H9 (cell line): ENCODE measurements around the gene BANP. TPM values are rescaled to one million over a fixed set of nuclear protein-coding genes. Genes with fewer than 3 reads are reported as not detected.

Experiments
- DNase-seq: peaks from one replicate; pipeline ENCODE4 v3.0.0-alpha.2; 2017
- H2AFZ ChIP-seq: one replicate; pipeline ENCODE4 v1.6.1; 2013; ENCODE audit warnings: mild to moderate bottlenecking, low read length, control low read depth, moderate library complexity
- H2AK5ac ChIP-seq: 2 replicates; pipeline ENCODE4 v1.6.1; 2013; ENCODE audit warnings: low read length, control low read depth, mixed read lengths; ENCODE audit not compliant: insufficient read length
- H2BK120ac ChIP-seq: one replicate; pipeline ENCODE4 v1.6.1; 2013; ENCODE audit warnings: low read depth, mild to moderate bottlenecking, low read length, control low read depth, inconsistent platforms; ENCODE audit not compliant: poor library complexity, severe bottlenecking
- H2BK12ac ChIP-seq: 2 replicates; pipeline ENCODE4 v1.6.1; 2013; ENCODE audit warnings: low read length, control low read depth, mixed read lengths, low read depth; ENCODE audit not compliant: insufficient read length
- H2BK15ac ChIP-seq: 2 replicates; pipeline ENCODE4 v1.6.1; 2013; ENCODE audit warnings: low read depth, low read length, control low read depth
- H2BK20ac ChIP-seq: one replicate; pipeline ENCODE4 v1.6.1; 2013; ENCODE audit warnings: low read depth, mild to moderate bottlenecking, low read length, control low read depth, inconsistent platforms; ENCODE audit not compliant: poor library complexity, severe bottlenecking
- H2BK5ac ChIP-seq: 2 replicates; pipeline ENCODE4 v1.6.1; 2013; ENCODE audit warnings: low read length, control low read depth, mixed read lengths; ENCODE audit not compliant: insufficient read length
- H3K14ac ChIP-seq: 2 replicates; pipeline ENCODE4 v1.6.1; 2013; ENCODE audit warnings: low read length, control low read depth; ENCODE audit not compliant: insufficient read depth
- H3K18ac ChIP-seq: 2 replicates; pipeline ENCODE4 v1.6.1; 2013; ENCODE audit warnings: low read depth, mild to moderate bottlenecking, mixed read lengths, low read length, control low read depth; ENCODE audit not compliant: insufficient read length
- H3K23ac ChIP-seq: 2 replicates; pipeline ENCODE4 v1.6.1; 2013; ENCODE audit warnings: low read length, control low read depth, mixed read lengths, low read depth; ENCODE audit not compliant: insufficient read length
- H3K23me2 ChIP-seq: 2 replicates; pipeline ENCODE4 v1.6.1; 2013; ENCODE audit warnings: low read depth, mild to moderate bottlenecking, mixed read lengths, low read length, control low read depth; ENCODE audit not compliant: insufficient read length, poor library complexity, severe bottlenecking
- H3K27ac ChIP-seq: 2 replicates; pipeline ENCODE4 v1.5.1; 2013; ENCODE audit warnings: low read length, control low read depth, mixed read lengths, low read depth; ENCODE audit not compliant: insufficient read length
- H3K27me3 ChIP-seq: 2 replicates; pipeline ENCODE4 v1.6.1; 2013; ENCODE audit warnings: low read length, control low read depth, inconsistent platforms; ENCODE audit not compliant: insufficient read depth
- H3K4ac ChIP-seq: 2 replicates; pipeline ENCODE4 v1.6.1; 2013; ENCODE audit warnings: low read depth, mild to moderate bottlenecking, control low read depth, inconsistent platforms, low read length, moderate library complexity
- H3K4me1 ChIP-seq: 2 replicates; pipeline ENCODE4 v1.6.1; 2013; ENCODE audit warnings: low read length, control low read depth, inconsistent platforms; ENCODE audit not compliant: insufficient read depth
- H3K4me2 ChIP-seq: 2 replicates; pipeline ENCODE4 v1.6.1; 2013; ENCODE audit warnings: low read length, control low read depth, mixed read lengths; ENCODE audit not compliant: insufficient read length, insufficient read depth
- H3K56ac ChIP-seq: 2 replicates; pipeline ENCODE4 v1.6.1; 2013; ENCODE audit warnings: low read depth, mild to moderate bottlenecking, mixed read lengths, low read length, control low read depth; ENCODE audit not compliant: insufficient read length
- H3K79me1 ChIP-seq: 2 replicates; pipeline ENCODE4 v1.6.1; 2013; ENCODE audit warnings: low read depth, mild to moderate bottlenecking, moderate library complexity, low read length, control low read depth, inconsistent platforms; ENCODE audit not compliant: insufficient read depth, poor library complexity, severe bottlenecking
- H3K79me2 ChIP-seq: 2 replicates; pipeline ENCODE4 v1.6.1; 2013; ENCODE audit warnings: low read length, control low read depth, inconsistent platforms; ENCODE audit not compliant: insufficient read depth
- H3K9ac ChIP-seq: 2 replicates; pipeline ENCODE4 v1.6.1; 2013; ENCODE audit warnings: low read length, control low read depth, mixed read lengths; ENCODE audit not compliant: insufficient read length; ENCODE audit errors: extremely low read depth
- H3K9me3 ChIP-seq: one replicate; pipeline ENCODE4 v1.6.1; 2013; ENCODE audit warnings: low read depth, low read length, inconsistent platforms; ENCODE audit not compliant: control insufficient read depth
- H3T11ph ChIP-seq: one replicate; pipeline ENCODE4 v1.6.1; 2013; ENCODE audit warnings: mild to moderate bottlenecking, low read length, control low read depth, inconsistent platforms
- H4K20me1 ChIP-seq: one replicate; pipeline ENCODE4 v1.6.1; 2013; ENCODE audit not compliant: control insufficient read depth, insufficient read length, insufficient read depth
- H4K5ac ChIP-seq: 2 replicates; pipeline ENCODE4 v1.6.1; 2013; ENCODE audit warnings: low read depth, mild to moderate bottlenecking, mixed read lengths, low read length, control low read depth; ENCODE audit not compliant: insufficient read length
- H4K8ac ChIP-seq: replicated peaks from 2 replicates; pipeline ENCODE4 v1.6.1; 2013; ENCODE audit warnings: low read length, control low read depth, mixed read lengths, low read depth; ENCODE audit not compliant: insufficient read length
- H4K91ac ChIP-seq: 2 replicates; pipeline ENCODE4 v1.6.1; 2013; ENCODE audit warnings: low read depth, mild to moderate bottlenecking, moderate library complexity, mixed read lengths, low read length, control low read depth; ENCODE audit not compliant: insufficient read length
- H3K27ac Mint-ChIP-seq, 3 experiments: 2 replicates in 2 of 3; 3 replicates in 1 of 3; pipeline ENCODE4 v1.8.0; 2020 to 2021; ENCODE audit warnings: mixed read lengths in 3 of 3, mild to moderate bottlenecking in 1 of 3, moderate library complexity in 1 of 3
- H3K27me3 Mint-ChIP-seq: 2 replicates; pipeline ENCODE4 v1.8.0; 2021; ENCODE audit warnings: low read depth, mild to moderate bottlenecking, moderate library complexity, mixed read lengths
- H3K36me3 Mint-ChIP-seq, 3 experiments: 2 replicates in 2 of 3; 3 replicates in 1 of 3; pipeline ENCODE4 v1.8.0; 2020 to 2021; ENCODE audit warnings: low read depth in 3 of 3, mixed read lengths in 3 of 3; ENCODE audit not compliant: insufficient read depth in 1 of 3
- H3K4me1 Mint-ChIP-seq, 2 experiments: 2 replicates each; pipeline ENCODE4 v1.8.0; 2020; ENCODE audit warnings: mixed read lengths in 2 of 2
- H3K4me3 Mint-ChIP-seq, 2 experiments: 2 replicates in 1 of 2; 3 replicates in 1 of 2; pipeline ENCODE4 v1.8.0; 2020 to 2021; ENCODE audit warnings: mild to moderate bottlenecking in 2 of 2, mixed read lengths in 2 of 2, moderate library complexity in 1 of 2
- H3K9me3 Mint-ChIP-seq, 2 experiments: 2 replicates in 1 of 2; 3 replicates in 1 of 2; pipeline ENCODE4 v1.8.0; 2020; ENCODE audit warnings: mild to moderate bottlenecking in 2 of 2, mixed read lengths in 2 of 2, moderate library complexity in 1 of 2
- WGBS: extraction: QIAGEN DNeasy Blood & Tissue Kit; methylation state at CpG from one replicate; pipeline ENCODE4 v1.1.7; 2013; ENCODE audit warnings: missing lambda C conversion rate, low lambda C conversion rate, mixed read lengths; ENCODE audit not compliant: insufficient read length; ENCODE audit errors: extremely low coverage; 5-methylcytosine and 5-hydroxymethylcytosine counted together
- total RNA-seq: library from RNA; stranded (reverse); gene quantifications from 2 replicates; pipeline ENCODE4 v1.2.1, GENCODE V29; 2021
- TF ChIP-seq, protein P1 (sequence below): fragments of 200-600 bp; sonication (generic); conservative IDR thresholded peaks from 3 replicates; pipeline ENCODE4 v1.8.0; 2021; ENCODE audit warnings: antibody characterized with exemption, mild to moderate bottlenecking

Gene BANP
- total RNA-seq, 1 experiment from 2014 or later = 24.9 TPM

DNA sequence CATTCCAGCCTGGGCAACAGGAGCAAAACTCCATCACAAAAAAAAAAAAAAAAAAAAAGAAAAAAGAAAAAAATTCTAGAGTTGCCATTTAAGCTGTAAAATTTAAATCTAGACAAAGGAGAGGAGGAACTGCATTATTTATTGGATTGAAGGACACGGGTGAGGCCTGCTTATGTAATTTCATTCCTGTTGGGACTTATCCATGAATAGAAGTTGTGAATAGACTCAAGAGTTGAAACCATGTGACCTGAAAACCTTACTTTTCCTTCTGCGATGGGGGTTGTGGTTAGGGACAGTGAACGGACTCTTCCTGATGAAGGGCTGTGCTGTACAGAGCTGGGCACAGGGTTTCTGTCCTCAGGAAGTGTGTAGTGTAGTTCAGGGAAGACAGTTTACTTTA lies 22.5 kb downstream of the BANP start:
- Histone ChIP-seq H3K23me2 (no peaks in the 10 kb centered on the region), H3T11ph (no peak overlapping the region), H3K27me3 (no peaks in the 10 kb centered on the region), H4K91ac (no peak overlapping the region), H3K56ac (no peak overlapping the region), H4K8ac (no peak overlapping the region), H3K27ac (no peak overlapping the region), H2BK20ac (no peak overlapping the region), H2BK12ac (no peak overlapping the region), H2AK5ac (no peak overlapping the region), H3K4me1 (no peaks in the 10 kb centered on the region), H3K23ac (no peak overlapping the region), H4K20me1 (no peaks in the 10 kb centered on the region), H3K79me2 (peaks cover 18% of the 10 kb centered on the region; the same call in 1 of the 2 replicates), H3K79me1 (peaks cover 13% of the 10 kb centered on the region), H3K14ac (no peak overlapping the region), H3K18ac (no peak overlapping the region), H2AFZ (no peak overlapping the region), H4K5ac (no peak overlapping the region), H3K4me2 (no peak overlapping the region), H2BK120ac (no peak overlapping the region), H3K9ac (no peak overlapping the region), H3K4ac (no peak overlapping the region), H2BK5ac (no peak overlapping the region), H2BK15ac (no peak overlapping the region), H3K9me3 (no peaks in the 10 kb centered on the region)
- no peak for DNase-seq
- Mint-ChIP-seq H3K4me3 (no peak overlapping the region), H3K27ac (no peak overlapping the region), H3K27me3 (no peaks in the 10 kb centered on the region), H3K4me1 (peaks cover 0 to 2% of the 10 kb centered on the region in 2 experiments; a peak in 1 of 4 replicates), H3K9me3 (peaks cover 21 to 24% of the 10 kb centered on the region in 2 experiments), H3K36me3 (peaks cover 26 to 42% (median 36%) of the 10 kb centered on the region in 3 experiments)
- TF ChIP-seq, protein P1, sequence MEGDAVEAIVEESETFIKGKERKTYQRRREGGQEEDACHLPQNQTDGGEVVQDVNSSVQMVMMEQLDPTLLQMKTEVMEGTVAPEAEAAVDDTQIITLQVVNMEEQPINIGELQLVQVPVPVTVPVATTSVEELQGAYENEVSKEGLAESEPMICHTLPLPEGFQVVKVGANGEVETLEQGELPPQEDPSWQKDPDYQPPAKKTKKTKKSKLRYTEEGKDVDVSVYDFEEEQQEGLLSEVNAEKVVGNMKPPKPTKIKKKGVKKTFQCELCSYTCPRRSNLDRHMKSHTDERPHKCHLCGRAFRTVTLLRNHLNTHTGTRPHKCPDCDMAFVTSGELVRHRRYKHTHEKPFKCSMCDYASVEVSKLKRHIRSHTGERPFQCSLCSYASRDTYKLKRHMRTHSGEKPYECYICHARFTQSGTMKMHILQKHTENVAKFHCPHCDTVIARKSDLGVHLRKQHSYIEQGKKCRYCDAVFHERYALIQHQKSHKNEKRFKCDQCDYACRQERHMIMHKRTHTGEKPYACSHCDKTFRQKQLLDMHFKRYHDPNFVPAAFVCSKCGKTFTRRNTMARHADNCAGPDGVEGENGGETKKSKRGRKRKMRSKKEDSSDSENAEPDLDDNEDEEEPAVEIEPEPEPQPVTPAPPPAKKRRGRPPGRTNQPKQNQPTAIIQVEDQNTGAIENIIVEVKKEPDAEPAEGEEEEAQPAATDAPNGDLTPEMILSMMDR = no peak
- WGBS = no CpG with 5 or more reads among the region's 3 CpGs
